Activated T-helper 1 cell treated with anti-CD3 and anti-CD28 coated beads, Interleukin-2, amount 50 U/mL, for 16 hours (primary cell): ENCODE results near the gene SLC18A3.

Source experiments
- DNase-seq, 2 donors: peaks; one replicate each; pipeline ENCODE4 v3.0.0-alpha.2; 2020; ENCODE audit warnings: low read depth in 1 of 2, low spot score in 1 of 2

SLC18A3 gene

GRCh38 chr10:49611166-49611815, 1.2 kb downstream of the SLC18A3 start:
- no peak for DNase-seq

GRCh38 chr10:49611816-49612512, 1.9 kb downstream of the SLC18A3 start:
- no peak for DNase-seq

- no peak for DNase-seq
Observed at GRCh38 chr10:49612513-49613164, 2.5 kb downstream of the SLC18A3 start.

- DNase-seq = no peak
Observed at GRCh38 chr10:49613165-49613881, 3.2 kb downstream of the SLC18A3 start.

- DNase-seq = no peak
Observed at GRCh38 chr10:49613882-49614241, 3.8 kb downstream of the SLC18A3 start, which contains the start of gene CHAT. Gene CHAT (plus strand): TSS chr10:49614037. CDS start chr10:49614190, 153 bp downstream.

- no peak for DNase-seq
Observed at GRCh38 chr10:49614242-49615198, 4.4 kb downstream of the SLC18A3 start.

- no peak for DNase-seq
Observed at GRCh38 chr10:49615213-49615612, 5.1 kb downstream of the SLC18A3 start.

GRCh38 chr10:49615721-49616120, 5.6 kb downstream of the SLC18A3 start:
- no peak for DNase-seq

- no peak for DNase-seq
Observed at GRCh38 chr10:49616421-49617101, 6.5 kb downstream of the SLC18A3 start.

GRCh38 chr10:49617121-49618020, 7.3 kb downstream of the SLC18A3 start:
- DNase-seq = no peak

- DNase-seq = no peak
Observed at GRCh38 chr10:49618821-49619220, 8.7 kb downstream of the SLC18A3 start.

GRCh38 chr10:49619613-49620012, 9.5 kb downstream of the SLC18A3 start:
- DNase-seq = no peak

GRCh38 chr10:49620286-49620810, 10.2 kb downstream of the SLC18A3 start:
- no peak for DNase-seq

GRCh38 chr10:49620841-49621378, 10.8 kb downstream of the SLC18A3 start:
- DNase-seq = no peak

GRCh38 chr10:49621561-49621960, 11.5 kb downstream of the SLC18A3 start:
- no peak for DNase-seq

GRCh38 chr10:49622426-49623425, 12.6 kb downstream of the SLC18A3 start:
- DNase-seq = no peak

- no peak for DNase-seq
Observed at GRCh38 chr10:49624629-49625028, 14.5 kb downstream of the SLC18A3 start.
